GM21390 (cell line): ENCODE measurements around the gene CNTFR.

Experiments used
- ATAC-seq: cut with Tn5 transposase; IDR thresholded peaks from one replicate; pipeline ENCODE4 v1.9.1; 2021; ENCODE audit not compliant: unreplicated experiment

The CNTFR gene

DNA sequence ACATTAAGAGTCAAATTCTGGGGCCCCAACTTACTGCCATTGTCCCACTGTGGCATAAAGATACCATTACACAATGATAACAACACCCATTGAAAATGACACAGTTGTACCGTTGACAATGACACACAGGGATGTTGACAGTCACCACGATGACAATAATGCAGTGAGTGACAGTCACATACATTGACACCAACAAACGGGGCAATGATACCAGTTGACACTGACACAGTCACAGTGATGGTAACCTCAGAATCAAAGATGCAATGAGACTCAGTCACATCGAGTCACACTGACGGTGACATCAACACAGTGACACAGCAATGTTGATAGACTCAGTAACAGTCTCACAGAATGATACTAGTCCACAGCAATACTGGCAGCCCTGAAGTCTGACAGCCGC lies 16.9 kb downstream of the CNTFR start:
- no peak for ATAC-seq

GRCh38 chr9:34572092-34572491 lies 17.4 kb downstream of the CNTFR start:
- ATAC-seq: no peak

- no peak for ATAC-seq
Measured at GRCh38 chr9:34571481-34571810, 18.1 kb downstream of the CNTFR start.

DNA sequence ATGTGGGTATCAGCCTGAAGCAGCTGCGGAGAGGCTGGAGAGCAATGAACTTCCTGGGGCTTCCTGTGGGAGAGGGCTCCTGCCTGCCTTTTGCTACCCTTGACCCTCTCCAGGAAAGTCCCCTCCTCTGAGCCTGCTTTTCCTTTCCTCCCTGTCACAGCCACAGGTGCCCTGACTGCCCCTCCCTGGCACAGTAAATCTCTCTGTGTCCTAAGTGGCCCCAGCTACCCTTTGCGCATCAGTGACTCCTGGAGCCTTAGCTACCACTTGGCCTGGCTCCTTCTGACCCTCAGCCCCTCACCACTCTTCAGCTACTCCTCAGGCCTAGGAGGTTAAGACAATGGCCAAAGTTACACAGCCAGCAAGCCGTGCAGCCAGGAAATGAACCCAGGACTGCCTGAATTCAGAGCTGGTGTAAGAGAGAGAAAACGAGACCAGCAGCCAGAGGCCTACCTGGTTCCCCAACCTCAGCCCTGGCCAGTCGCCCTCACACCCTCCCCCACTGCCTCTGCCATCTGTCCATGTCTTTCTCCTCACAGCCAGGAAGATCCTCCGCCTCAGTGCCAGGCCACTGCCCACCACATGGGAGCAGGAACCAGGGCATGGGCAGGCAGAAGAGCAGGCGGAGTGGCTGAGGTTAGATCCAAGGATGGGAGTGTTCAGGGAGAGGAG lies 18.6 kb downstream of the CNTFR start:
- ATAC-seq: no peak

GRCh38 chr9:34570376-34570775 lies 19.1 kb downstream of the CNTFR start:
- ATAC-seq: no peak

DNA sequence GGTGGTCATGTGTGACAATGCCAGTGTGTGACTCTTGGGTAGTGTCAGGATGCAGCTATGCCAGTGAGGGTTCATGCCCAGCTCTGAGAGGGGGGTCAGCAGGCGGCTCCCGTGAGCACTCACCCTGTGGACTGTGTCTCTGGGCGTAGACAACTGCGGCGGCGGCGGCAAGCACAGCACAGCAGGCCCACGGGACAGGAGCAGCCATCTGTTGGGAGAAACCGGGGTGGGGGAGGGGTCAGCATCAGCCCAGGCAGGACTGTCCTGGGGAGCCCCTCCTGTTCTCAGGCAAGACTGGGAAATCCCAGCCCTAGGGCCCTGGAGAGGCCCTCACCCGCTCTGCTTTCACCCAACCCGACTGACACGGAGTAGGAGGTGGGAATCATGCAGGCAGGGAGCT lies 20.8 kb downstream of the CNTFR start:
- ATAC-seq: no peak

- ATAC-seq: no peak
Measured at GRCh38 chr9:34568133-34568532, 21.4 kb downstream of the CNTFR start.

- no peak for ATAC-seq
Measured at GRCh38 chr9:34566972-34567371, 22.6 kb downstream of the CNTFR start.

GRCh38 chr9:34566322-34566721 lies 23.2 kb downstream of the CNTFR start:
- no peak for ATAC-seq

- no peak for ATAC-seq
Measured at GRCh38 chr9:34565856-34566255, 23.7 kb downstream of the CNTFR start.

DNA sequence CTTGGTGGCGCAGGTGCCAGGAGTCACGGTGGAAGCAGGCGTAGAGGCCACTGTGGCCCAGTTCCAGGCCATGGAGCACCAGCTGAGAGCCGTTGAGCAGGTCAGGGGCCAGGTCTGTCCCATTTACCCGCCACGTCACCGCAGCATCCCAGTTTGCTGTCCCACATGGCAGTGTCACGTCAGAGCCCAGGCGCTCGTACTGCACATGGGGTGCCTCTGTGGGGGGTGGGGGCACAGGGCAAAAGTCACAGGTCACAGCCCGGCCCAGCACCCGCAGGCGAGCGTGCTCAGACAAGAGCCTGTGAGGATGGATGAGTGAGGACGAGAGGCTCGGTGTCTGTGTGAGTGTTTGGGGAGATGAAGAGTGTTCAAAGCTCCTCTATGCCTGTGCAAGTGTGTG lies 24.9 kb downstream of the CNTFR start:
- ATAC-seq: no peak

DNA sequence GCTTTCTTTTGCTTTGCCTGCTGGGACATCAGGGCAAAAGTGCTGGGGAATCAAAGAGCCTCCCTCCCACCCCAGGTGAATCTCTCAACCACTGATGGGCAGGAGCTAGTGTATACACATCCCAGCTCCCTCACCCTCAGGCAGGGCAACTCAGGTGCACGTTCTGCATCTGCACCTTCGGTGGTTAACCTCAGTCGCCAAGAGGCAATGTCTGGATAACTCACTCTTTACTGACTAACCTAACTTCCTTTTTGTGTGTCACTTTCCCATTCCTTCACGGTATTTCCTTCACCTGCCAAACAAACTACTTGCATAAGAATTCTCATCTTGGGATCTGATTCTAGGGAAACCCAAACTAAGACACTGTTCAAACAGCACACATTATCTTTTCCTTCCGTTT lies 26.3 kb downstream of the CNTFR start:
- no peak for ATAC-seq

DNA sequence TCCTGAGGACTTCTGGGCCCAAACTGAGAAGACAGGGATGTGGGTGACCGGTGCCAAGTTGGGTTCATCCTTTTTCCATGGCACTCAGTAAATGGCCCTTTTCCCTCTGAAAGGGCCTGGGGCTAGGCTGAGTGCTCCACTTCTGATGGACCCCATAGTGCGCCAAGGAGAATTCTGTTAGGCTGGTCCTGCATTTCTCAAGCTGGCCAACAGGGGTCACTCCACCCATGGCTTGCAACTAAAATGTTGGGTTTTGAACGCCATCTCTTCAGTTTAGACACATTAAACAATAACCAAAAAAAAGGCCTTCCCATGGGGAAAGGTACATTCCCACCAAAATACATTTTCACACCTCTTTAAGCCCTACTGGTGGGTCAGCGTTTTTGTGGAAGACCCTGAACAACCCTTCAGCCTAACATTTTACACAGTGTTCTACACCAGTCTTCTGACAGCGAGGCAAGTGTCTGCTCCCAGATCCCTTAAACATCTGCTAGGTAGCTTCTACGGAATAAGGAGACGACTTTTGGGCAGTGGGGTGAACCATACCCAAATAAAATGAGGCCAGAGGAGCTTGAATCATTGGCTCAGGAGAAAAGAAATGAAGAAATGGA lies 27.3 kb downstream of the CNTFR start:
- no peak for ATAC-seq

DNA sequence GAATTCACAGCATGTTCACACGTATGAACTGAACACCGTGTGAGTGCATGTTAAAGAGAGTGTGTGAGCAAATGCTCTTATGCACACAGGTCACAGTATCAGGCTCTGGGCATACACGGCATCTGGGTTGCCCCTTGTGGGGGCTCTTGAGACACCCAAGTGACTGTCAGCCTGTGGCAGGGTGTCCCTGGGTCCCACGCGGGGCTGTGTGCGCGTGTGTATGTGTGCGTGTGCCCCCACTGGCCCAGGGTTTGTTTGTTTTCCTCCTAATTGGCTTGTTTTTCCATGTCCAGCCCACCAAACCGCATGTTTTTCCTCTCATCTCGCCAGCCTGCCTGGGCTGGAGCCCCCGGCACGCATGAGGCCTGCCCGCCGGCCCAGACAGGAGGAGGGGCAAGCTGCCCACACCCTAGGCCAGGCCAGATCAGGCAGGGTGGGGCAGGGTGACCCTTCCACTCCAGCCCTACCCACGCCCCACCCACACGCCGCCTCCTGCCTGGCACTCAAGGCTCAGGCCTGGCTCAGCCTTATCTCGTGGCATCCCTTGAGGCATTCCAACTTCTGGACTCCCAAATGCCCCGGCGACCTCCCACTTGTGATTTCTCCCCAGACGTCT lies 28.8 kb downstream of the CNTFR start:
- ATAC-seq: no peak

- no peak for ATAC-seq
Measured at GRCh38 chr9:34559624-34560455, 29.7 kb downstream of the CNTFR start.

- no peak for ATAC-seq
Measured at GRCh38 chr9:34558919-34559623, 30.5 kb downstream of the CNTFR start.

GRCh38 chr9:34558364-34558763 lies 31.2 kb downstream of the CNTFR start:
- no peak for ATAC-seq

DNA sequence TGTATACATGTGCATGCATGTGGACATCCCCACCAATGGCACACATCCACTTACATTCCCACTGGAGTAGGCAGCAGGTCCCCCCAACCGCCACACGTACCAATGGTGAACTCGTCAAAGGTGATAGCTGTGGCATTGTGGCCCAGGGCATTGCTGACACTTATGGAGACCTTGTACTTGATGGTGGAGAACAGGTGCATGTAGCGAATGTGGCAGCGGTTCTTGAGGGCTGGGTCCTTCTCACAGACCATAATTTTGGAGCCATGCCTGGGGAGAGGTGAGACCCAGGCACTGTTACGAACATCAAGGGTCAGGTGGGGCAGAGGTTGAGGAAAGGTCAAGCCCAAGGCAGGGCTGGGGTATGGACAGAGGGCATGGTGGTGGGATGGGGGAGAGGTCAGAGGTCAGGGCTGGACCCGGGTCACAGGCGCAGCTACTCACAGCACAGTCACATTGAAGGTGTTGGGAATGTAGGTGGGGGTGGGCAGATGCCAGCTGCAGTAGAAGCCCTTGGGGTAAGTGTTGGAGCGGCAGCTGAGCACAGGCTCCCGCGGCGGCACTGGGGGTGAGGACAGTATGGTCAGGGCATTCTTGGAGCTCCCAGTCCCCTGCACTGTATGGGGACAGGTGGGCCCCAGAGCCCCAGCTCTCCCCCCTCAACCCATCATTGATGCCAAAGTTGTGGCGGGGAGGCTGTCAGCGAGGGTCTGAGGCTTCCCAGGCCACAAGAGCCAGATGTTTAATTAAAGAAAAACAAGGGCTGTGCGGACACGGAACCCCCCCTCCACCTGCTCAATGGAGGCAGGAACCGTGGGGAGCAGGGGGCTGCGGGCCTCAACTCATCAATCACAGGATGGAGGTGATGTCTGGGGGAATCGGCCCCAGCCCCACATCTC lies 31.9 kb downstream of the CNTFR start:
- ATAC-seq: no peak

- ATAC-seq: no peak
Measured at GRCh38 chr9:34556949-34557348, 32.6 kb downstream of the CNTFR start.

DNA sequence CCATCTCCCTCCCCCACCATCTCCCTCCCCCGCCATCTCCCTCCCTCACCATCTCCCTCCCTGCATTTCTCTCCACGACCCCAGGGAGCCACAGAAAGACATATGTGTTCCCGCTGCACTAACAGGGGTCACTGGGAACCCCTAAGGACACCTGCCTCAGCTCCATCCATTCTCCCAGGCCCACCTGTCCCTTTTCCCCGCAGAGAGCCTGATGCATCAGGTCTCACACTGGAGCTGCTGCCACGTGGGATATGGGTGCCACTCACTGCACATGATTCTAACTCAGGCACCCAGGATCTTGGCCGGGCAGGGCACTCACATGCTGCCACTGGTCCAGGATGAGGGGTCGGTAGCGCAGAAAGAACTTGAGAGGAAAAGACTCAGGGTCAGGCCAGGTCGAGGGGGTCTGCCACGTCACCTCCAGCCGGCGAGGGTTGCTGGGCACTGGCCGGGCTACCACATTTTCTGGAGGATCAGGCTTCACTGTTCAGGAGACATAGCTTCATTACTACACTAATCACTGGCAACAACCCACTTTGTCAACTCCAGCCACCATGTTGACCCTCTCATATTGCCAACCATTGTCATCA lies 33.5 kb downstream of the CNTFR start:
- no peak for ATAC-seq
